Omental fat pad (tissue), 4 donors: ENCODE measurements around the gene EGR4. TPM values are rescaled to one million over a fixed set of nuclear protein-coding genes. Genes with fewer than 3 reads are reported as not detected.

Source experiments
- ATAC-seq: fragments of 150-250 bp; one replicate; pipeline ENCODE4 v1.9.1; 2016; ENCODE audit warnings: mild to moderate bottlenecking, moderate library complexity; ENCODE audit not compliant: low FRiP score
- DNase-seq: peaks from one replicate; pipeline ENCODE4 v3.0.0-alpha.2; 2019; ENCODE audit warnings: low spot score
- CTCF ChIP-seq, 3 donors: fragments of 450-650 bp; IDR thresholded peaks; one replicate each; pipeline ENCODE4 v1.5.1; 2016 to 2017; ENCODE audit warnings: antibody characterized with exemption in 3 of 3, mild to moderate bottlenecking in 3 of 3, moderate library complexity in 2 of 3
- total RNA-seq, 4 donors: library from RNA; depleted of rRNA; stranded (reverse); fragments of >200 nt; gene quantifications; one replicate each; pipeline ENCODE4 v1.1.0, GENCODE V29; 2016

EGR4 gene
- total RNA-seq, 4 donors from 2014 or later: not detected

GRCh38 chr2:73268830-73269685 lies 24.3 kb downstream of the EGR4 start:
- peak; percentile 13 for ATAC-seq
- DNase-seq: no peak
- TF ChIP-seq CTCF (IDR thresholded peaks at IDR 0.05): no peak

GRCh38 chr2:73268366-73268829 lies 24.9 kb downstream of the EGR4 start:
- ATAC-seq (no peak), DNase-seq (no peak)
- TF ChIP-seq CTCF (IDR thresholded peaks at IDR 0.05): no peak

GRCh38 chr2:73267008-73267407 lies 26.3 kb downstream of the EGR4 start:
- no peak for TF ChIP-seq CTCF (IDR thresholded peaks at IDR 0.05)
- ATAC-seq (no peak), DNase-seq (no peak)

DNA sequence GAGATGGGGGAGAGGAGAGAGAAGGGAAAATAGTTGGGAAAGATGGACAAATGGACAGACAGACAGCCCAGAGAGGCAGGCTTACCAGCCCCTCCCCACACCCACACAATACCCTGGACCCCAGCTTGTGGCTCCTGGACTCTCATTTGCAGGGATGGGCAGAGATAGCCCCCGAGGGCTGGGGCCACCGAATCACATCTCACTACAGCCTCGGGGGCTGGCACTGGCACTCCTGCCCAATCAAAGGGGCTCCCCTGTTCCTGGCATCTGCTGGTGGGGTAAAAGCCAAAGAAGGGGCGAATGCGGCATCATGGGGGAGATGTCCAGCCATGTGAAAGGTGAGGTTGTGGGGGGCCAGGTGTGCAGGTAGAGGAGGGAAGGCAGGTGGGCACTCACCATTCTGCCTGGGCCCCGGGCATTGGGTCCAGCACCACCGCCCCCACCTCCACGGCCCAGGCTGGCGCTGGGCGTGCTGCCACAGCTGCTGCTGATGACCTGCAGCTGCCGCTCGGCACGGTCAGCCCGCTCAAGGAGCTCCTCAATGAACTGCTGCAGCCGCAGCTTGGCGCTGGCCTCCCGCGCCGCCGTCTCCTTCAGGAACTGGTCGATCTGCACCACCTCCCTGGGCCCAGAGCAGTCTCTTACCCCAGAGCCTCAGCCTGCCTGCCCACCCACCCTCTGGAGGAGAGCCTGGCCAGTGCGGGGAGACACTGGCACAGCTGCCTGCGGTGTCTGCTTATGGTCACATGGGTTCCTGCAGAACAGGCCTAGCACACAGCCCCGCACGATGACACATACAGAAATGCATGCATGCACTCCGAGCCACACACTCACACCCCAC lies 27.1 kb downstream of the EGR4 start:
- ATAC-seq: no peak

GRCh38 chr2:73265298-73266060 lies 27.9 kb downstream of the EGR4 start:
- no peak for TF ChIP-seq CTCF (IDR thresholded peaks at IDR 0.05)
- no peak for ATAC-seq
- DNase-seq: no peak

More for the DNA sequence above, 27.1 kb downstream of the EGR4 start:
- no peak for TF ChIP-seq CTCF (IDR thresholded peaks at IDR 0.05)
- no peak for DNase-seq

DNA sequence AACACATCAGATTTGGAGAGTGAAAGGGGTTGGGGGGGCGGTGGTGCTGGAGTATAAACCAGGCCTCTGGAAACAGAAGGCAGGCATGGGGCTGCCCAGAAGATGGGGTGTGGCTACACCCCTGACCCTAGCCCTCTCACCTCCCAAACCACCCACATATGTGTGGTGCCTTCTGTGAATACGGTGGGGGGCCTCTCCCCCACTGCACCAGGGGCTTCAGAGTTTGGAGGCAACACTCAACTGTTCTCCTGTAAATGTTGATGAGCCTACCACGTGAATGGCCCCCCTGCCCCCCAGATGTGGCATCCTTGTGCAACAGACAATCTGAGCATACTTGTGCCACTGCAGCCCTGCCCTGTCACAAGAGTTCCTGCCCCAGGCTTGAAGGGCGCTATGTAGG lies 28.6 kb downstream of the EGR4 start:
- TF ChIP-seq CTCF (IDR thresholded peaks at IDR 0.05): no peak
- ATAC-seq: no peak
- DNase-seq: no peak
